VCaP (cell line): ENCODE results near the gene GLDC.

Experiments
- H3K27ac ChIP-seq: fragments of 450-650 bp; 2 replicates; pipeline ENCODE4 v1.5.1; 2017
- CTCF ChIP-seq: fragments of 450-650 bp; conservative IDR thresholded peaks from 2 replicates; pipeline ENCODE4 v1.5.1; 2017; ENCODE audit warnings: mild to moderate bottlenecking, moderate library complexity

The GLDC gene

DNA sequence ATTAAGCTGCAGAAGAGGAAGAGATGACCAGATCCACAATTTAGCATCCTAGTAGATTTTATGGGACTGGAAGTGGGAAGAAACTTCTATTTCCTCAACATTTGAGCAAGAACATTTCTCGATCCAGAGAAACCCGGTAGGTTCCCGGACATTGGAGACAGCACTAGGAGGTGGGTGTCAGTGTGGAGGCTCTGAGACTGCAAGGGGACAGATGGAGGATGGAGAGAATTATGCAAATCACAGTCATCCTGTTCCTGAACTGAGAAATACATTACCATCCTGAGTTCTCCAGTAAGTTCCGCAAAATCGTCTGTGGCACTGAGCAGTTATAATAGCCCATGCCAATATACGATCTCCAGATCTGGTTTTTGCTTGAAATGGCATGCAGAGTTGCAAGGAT lies 25.6 kb downstream of the GLDC start:
- TF ChIP-seq CTCF, result no peak

GRCh38 chr9:6616951-6617602 lies 28.5 kb downstream of the GLDC start:
- TF ChIP-seq CTCF, result no peak
- H3K27ac ChIP-seq, result no peak overlapping the region

More for the DNA sequence above, 25.6 kb downstream of the GLDC start:
- no peak overlapping the region for H3K27ac ChIP-seq

DNA sequence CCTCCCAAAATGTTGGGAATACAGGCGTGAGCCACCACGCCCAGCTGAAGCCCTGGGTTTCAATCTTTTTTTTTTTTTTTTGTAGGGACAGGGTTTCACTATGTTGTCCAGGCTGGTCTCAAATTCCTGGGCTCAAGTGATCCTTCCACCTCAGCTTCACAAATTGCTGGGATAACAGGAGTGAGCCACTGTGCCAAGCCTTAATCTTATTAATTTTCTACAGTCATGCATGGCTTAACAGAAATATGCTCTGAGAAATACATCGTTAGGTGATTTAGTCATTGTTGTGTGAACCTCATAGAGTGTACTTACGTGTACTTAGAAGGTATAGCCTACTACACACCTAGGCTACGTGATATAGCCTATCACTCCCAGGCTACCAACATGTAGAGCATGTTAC lies 31.0 kb downstream of the GLDC start:
- H3K27ac ChIP-seq, result no peak overlapping the region
- TF ChIP-seq CTCF, result no peak

GRCh38 chr9:6611865-6612264 lies 33.7 kb downstream of the GLDC start:
- H3K27ac ChIP-seq, result no peak overlapping the region
- no peak for TF ChIP-seq CTCF

DNA sequence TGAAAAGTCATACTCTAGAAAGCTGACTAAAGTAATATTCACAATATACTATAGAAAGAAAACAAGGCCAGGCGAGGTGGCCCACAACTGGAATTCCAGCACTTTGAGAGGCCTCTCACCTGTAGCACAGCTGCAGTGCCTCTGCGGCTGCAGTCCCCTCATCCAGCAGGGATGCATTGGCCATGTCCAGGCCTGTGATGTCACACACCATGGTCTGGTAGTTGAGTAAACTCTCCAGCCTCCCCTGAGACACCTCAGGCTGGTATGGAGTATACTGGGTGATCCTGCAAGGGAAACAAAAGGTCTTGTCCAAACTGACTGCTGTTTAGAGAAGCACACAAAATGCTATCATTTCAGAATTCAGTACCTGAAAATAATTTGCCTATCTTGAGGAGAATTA lies 35.5 kb downstream of the GLDC start:
- no peak for TF ChIP-seq CTCF
- H3K27ac ChIP-seq, result no peak overlapping the region

DNA sequence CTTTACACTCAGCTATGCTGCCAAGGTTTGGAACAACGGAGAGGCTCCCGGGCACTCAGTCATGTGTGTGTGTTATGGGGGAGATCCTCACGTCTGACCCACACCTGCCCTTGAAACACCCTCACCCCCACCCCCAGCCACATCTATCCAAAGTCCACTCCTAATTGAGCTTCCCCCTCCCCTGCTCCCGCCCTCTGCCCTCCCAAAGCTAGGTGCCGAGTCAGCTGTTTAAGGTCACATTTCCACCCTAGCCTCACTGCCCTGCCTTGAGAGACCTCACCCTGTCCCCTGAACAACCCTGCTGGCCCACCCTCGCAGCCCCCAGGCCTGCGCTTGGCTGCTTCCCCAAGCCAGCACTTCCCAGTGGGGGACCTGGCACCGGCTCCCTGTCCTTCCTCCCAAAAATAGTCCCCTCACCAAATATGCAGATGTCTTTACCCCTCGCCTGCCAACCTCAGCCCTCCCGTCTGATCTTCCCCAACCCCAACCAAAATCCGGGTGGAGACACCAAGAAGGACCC lies 36.0 kb downstream of the GLDC start:
- H3K27ac ChIP-seq, result no peak overlapping the region
- no peak for TF ChIP-seq CTCF

DNA sequence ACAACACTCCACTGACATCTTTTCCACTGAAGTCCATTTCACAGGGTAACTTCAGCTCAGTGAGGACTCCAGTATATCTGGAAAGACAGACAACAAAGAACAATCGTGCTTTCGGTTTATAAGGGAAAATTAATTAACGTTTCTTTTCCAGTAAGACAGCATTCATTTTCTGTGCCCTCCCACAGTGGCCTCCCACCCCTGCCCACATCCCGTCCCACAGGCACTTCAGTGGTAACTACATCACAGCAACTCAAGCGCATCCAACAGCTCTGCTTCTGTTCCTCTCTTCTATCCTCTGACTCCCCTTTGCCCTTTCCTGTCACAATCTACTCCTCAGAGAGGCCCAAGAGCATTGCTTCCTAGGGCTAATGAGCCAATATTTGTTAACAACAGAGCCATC lies 40.3 kb downstream of the GLDC start:
- TF ChIP-seq CTCF, result no peak
- no peak overlapping the region for H3K27ac ChIP-seq
